ENCODE measurements around the gene CGB2.
A peak's percentile ranks its signal among the peaks of the same experiment; 100 is the strongest.

Gene CGB2

DNA sequence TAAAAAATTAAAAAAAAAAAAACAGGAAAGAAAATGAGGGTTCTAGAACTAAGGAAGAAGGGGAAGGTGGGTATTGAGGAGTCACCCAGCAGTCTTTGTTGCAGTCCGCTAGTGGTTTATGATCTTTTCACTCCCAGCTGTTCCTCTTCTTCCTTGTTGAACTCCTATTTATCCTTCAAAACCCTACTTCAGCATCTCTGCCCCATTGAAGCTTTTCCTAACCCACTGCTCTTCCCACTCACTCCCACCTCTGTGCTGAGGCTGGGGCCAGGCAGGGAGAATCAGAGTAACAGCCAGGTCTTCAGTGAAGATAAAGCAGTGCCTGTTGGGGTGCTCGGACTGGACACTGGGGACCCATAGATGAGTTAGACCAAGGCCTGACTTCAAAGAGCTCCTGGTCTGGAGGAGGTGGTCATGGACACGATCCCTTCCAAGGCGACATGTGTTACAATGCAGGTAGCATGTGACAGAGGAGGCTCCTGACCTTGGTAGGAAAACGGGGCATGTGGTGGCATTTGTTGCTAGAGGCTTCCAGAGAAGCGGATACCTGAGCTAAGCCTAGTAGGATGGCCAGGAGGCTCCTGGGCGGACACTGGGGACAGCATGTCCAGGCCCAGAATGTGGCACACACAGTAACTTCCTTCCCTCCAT lies 26.6 kb upstream of the CGB2 start:
- no peak for DNase-seq (ENCODE audit: low spot score)
- ChIA-PET POLR2A (ENCODE audit: low non-redundant PET) (no interaction called here), CTCF (no interaction called here)
- peak overlapping the region; percentile 12; the same call in 1 of the 2 replicates for H3K27ac ChIP-seq
- TF ChIP-seq, protein P1, sequence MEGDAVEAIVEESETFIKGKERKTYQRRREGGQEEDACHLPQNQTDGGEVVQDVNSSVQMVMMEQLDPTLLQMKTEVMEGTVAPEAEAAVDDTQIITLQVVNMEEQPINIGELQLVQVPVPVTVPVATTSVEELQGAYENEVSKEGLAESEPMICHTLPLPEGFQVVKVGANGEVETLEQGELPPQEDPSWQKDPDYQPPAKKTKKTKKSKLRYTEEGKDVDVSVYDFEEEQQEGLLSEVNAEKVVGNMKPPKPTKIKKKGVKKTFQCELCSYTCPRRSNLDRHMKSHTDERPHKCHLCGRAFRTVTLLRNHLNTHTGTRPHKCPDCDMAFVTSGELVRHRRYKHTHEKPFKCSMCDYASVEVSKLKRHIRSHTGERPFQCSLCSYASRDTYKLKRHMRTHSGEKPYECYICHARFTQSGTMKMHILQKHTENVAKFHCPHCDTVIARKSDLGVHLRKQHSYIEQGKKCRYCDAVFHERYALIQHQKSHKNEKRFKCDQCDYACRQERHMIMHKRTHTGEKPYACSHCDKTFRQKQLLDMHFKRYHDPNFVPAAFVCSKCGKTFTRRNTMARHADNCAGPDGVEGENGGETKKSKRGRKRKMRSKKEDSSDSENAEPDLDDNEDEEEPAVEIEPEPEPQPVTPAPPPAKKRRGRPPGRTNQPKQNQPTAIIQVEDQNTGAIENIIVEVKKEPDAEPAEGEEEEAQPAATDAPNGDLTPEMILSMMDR (conservative IDR thresholded peaks at IDR 0.05; ENCODE audit: low read depth): no peak

DNA sequence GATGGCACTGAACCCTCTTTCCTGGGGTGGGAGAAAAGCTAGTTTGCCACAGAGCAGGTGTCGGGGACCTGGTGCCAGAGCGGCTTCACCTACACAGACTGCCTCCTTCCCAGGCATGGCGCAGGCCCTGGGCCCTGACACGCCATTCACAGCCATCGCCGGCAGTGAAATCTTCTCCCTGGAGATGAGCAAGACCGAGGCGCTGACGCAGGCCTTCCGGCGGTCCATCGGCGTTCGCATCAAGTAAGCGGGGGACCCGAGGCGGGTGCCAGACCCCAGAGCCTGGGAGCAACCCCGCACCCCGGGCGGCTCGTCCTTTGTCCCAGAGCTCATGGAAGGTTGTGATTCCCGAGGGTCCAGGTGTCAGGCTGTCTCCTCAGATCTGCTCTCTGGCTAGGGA lies 24.8 kb upstream of the CGB2 start:
- no peak for DNase-seq (ENCODE audit: low spot score)
- 0 out of 2 replicates have a peak overlapping the region, but pooled peaks have one; percentile 12 for H3K27ac ChIP-seq
- TF ChIP-seq, protein P1 (conservative IDR thresholded peaks at IDR 0.05; ENCODE audit: low read depth): no peak
- POLR2A ChIA-PET (ENCODE audit: low non-redundant PET): no interaction called here
- CTCF ChIA-PET: interaction anchor here (1.1 kb wide), 1 partner anchor 14 kb away, joined by 4 read pairs; the partner anchor contains the start of genes GYS1 and RUVBL2

DNA sequence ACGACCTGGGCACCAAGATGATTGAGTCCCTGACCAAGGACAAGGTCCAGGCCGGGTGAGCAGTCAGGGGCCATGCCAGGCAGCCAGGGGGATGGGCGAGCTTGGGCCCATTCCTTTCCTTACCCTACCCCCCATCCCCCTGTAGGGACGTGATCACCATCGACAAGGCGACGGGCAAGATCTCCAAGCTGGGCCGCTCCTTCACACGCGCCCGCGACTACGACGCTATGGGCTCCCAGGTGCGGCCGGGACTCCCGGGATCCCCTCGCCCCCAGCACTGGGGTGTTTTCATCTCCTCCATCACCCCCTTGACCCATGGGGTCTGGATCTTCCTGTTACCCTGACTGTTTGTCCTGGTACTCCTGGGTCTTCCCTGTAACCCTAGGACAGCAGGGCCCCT lies 21.9 kb upstream of the CGB2 start:
- H3K27ac ChIP-seq: no peak overlapping the region
- no peak for DNase-seq (ENCODE audit: low spot score)
- ChIA-PET POLR2A (ENCODE audit: low non-redundant PET) (no interaction called here), CTCF (interaction anchor here (0.5 to 1.3 kb wide), 3 partner anchors 12 to 107 kb away, joined by 3 to 6 read pairs (median 3); no protein-coding TSS in a partner anchor)
- TF ChIP-seq, protein P1 (conservative IDR thresholded peaks at IDR 0.05; ENCODE audit: low read depth): no peak

DNA sequence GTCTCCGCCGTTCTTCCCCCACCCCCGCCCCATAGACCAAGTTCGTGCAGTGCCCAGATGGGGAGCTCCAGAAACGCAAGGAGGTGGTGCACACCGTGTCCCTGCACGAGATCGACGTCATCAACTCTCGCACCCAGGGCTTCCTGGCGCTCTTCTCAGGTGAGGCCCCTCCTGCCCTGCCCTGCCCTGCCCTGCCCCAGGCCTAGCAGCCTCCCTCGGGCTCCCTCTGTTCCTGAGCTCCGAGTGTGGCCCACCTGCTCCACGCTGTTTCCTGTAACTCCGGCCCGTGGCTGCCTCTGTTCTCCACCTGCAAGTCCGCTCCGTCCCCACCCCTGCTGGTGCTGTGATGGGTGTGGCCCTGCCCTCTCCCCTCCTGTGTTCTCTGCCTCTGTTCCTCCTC lies 21.2 kb upstream of the CGB2 start:
- POLR2A ChIA-PET (ENCODE audit: low non-redundant PET): no interaction called here
- CTCF ChIA-PET: interaction anchor here (0.5 kb wide), 1 partner anchor 16 kb away, joined by 6 read pairs; no protein-coding TSS in a partner anchor

DNA sequence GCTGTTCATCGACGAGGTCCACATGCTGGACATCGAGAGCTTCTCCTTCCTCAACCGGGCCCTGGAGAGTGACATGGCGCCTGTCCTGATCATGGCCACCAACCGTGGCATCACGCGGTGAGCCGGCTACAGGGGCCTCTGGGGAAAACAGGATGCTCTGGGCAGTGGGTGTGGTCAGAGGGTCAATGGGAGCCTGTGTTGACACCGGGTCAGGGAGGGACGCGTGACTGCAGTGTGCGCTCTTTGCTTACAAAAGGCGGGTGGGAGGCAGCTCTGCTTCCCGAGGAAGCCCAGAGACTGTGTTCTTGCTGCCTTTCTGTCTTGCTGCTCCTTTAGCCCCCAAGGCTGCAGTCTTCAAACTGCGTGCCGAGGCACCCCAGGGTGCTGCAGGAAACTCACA lies 20.5 kb upstream of the CGB2 start:
- CTCF ChIA-PET: interaction anchor here (2.5 kb wide), 1 partner anchor 11 kb away, joined by 10 read pairs; no protein-coding TSS in a partner anchor
- peak overlapping the region; percentile 32; the same call in 1 of the 2 replicates for H3K27ac ChIP-seq
- TF ChIP-seq, protein P1 (conservative IDR thresholded peaks at IDR 0.05; ENCODE audit: low read depth): no peak
- DNase-seq (ENCODE audit: low spot score): no peak
- POLR2A ChIA-PET (ENCODE audit: low non-redundant PET): no interaction called here

More for the DNA sequence above, 21.2 kb upstream of the CGB2 start:
- TF ChIP-seq, protein P1 (conservative IDR thresholded peaks at IDR 0.05; ENCODE audit: low read depth): no peak
- no peak for DNase-seq (ENCODE audit: low spot score)
- H3K27ac ChIP-seq: no peak overlapping the region

DNA sequence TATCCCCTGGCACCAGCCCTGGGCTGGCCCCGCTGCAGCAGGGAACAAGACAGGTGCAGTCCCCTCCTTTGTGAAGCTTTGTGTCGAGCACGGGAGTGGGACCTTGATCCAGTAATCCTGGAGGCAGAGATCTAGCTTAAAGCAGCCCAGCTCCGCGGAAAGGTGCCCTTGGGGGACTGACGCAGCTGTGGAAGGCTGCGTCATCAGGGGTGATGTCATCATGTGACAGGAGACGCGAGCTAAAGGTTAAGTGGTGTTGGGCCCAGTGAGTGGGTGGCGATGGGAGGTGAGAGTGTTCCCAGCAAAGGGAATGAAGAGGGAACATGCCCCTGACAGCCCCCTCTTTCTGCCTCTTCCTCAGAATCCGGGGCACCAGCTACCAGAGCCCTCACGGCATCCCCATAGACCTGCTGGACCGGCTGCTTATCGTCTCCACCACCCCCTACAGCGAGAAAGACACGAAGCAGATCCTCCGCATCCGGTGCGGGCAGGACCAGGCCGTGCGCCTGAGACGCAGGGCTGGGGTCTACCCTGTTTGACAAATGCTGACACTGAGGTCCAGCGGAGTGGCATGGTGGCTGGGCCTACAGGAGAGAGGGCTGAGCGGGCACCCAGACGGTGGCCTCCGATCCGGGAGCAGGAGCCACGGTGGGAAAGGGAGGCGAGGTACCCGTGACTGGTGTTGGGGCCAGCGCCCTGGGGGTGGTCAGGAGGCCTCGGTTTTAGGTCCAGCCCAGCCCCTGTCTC lies 17.4 kb upstream of the CGB2 start:
- TF ChIP-seq, protein P1 (conservative IDR thresholded peaks at IDR 0.05; ENCODE audit: low read depth): no peak
- peak overlapping the region; percentile 56 for H3K27ac ChIP-seq
- CTCF ChIA-PET: no interaction called here
- POLR2A ChIA-PET (ENCODE audit: low non-redundant PET): interaction anchor here (0.7 kb wide), 2 partner anchors 36 to 843 kb away, joined by 3 to 4 read pairs; no protein-coding TSS in a partner anchor
- DNase-seq (ENCODE audit: low spot score): peak; percentile 50

Measured in RWPE1 (cell line).